IPS DF 19.7 (cell line): ENCODE results near the gene RAVER1.
"Not testable (repeated sequence)": the region's sequence is repeated elsewhere in the genome, so short reads cannot be mapped to it uniquely, and the experiment has no call there.

Experiments used
- DNase-seq: peaks from one replicate; pipeline ENCODE4 v3.0.0-alpha.2; 2013; ENCODE audit warnings: low read depth, low spot score

RAVER1 gene

GRCh38 chr19:10290357-10290875 is 42.9 kb downstream of the RAVER1 start:
- no peak for DNase-seq

GRCh38 chr19:10289836-10290356 is 43.4 kb downstream of the RAVER1 start, which contains the start of gene ICAM5:
Gene ICAM5, plus strand, starts transcription at chr19:10289952. Its CDS starts 92 bp downstream, at chr19:10290044.
- no peak for DNase-seq

- DNase-seq: no peak
These were observed 44.0 kb downstream of the RAVER1 start for GRCh38 chr19:10289167-10289835.

- DNase-seq: no peak
These were observed 44.6 kb downstream of the RAVER1 start for GRCh38 chr19:10288662-10289166.

- DNase-seq: no peak
These were observed 46.3 kb downstream of the RAVER1 start, which contains the start of gene ICAM4 for GRCh38 chr19:10286803-10287737. Gene ICAM4, plus strand, starts transcription at chr19:10286955. Its CDS starts 58 bp downstream, at chr19:10287013.

GRCh38 chr19:10285393-10285792 is 47.9 kb downstream of the RAVER1 start:
- DNase-seq: no peak

- DNase-seq: no peak
These were observed 48.4 kb downstream of the RAVER1 start for GRCh38 chr19:10284960-10285278.

- DNase-seq: no peak
These were observed 49.0 kb downstream of the RAVER1 start for GRCh38 chr19:10284065-10284959.

GRCh38 chr19:10283301-10284064 is 49.8 kb downstream of the RAVER1 start:
- DNase-seq: no peak

GRCh38 chr19:10282043-10282442 is 51.3 kb downstream of the RAVER1 start:
- DNase-seq: not testable (repeated sequence)

- DNase-seq: no peak
These were observed 53.4 kb downstream of the RAVER1 start for GRCh38 chr19:10279737-10280442.

- no peak for DNase-seq
These were observed 54.4 kb downstream of the RAVER1 start for GRCh38 chr19:10278935-10279334.

GRCh38 chr19:10277795-10278589 is 55.3 kb downstream of the RAVER1 start:
- no peak for DNase-seq

GRCh38 chr19:10274589-10274988 is 58.7 kb downstream of the RAVER1 start:
- no peak for DNase-seq

GRCh38 chr19:10271543-10272086 is 61.7 kb downstream of the RAVER1 start:
- DNase-seq: no peak

GRCh38 chr19:10270616-10271394 is 62.5 kb downstream of the RAVER1 start, which contains the start of gene ICAM1:
Gene ICAM1, plus strand, starts transcription at chr19:10271120. Its CDS starts 40 bp downstream, at chr19:10271160.
- DNase-seq: no peak

- no peak for DNase-seq
These were observed 63.1 kb downstream of the RAVER1 start for GRCh38 chr19:10270180-10270615.
